ENCODE results near the gene PSTPIP1. TPM values are rescaled to one million over a fixed set of nuclear protein-coding genes. Genes with fewer than 3 reads are reported as not detected.

Gene PSTPIP1
- polyA plus RNA-seq, 2 of the 4 experiments (the other 2 are of a cell fraction): not detected

GRCh38 chr15:77035584-77035983 is 40.7 kb downstream of the PSTPIP1 start (continued):
- TF ChIP-seq HMGXB4 (CRISPR knock-in tag; IDR thresholded peaks at IDR 0.05; ENCODE audit: borderline replicate concordance) (no peak), KDM1A (IDR thresholded peaks at IDR 0.05; ENCODE audit: low read depth) (no peak), JUN (IDR thresholded peaks at IDR 0.05) (no peak), RFX5 (IDR thresholded peaks at IDR 0.05) (no peak), ELK1 (IDR thresholded peaks at IDR 0.05; ENCODE audit: low read depth, low read length) (no peak)

- 86% methylated on average over 13 of the region's 13 CpGs for WGBS (ENCODE audit: missing lambda C conversion rate)
- ATAC-seq (no peak), DNase-seq (ENCODE audit: low read depth in 1 of 2, low spot score in 1 of 2) (no peak), FAIRE-seq (no peak)
- Histone ChIP-seq H3K9me3 (peaks cover 8% of the 10 kb centered on the region; the same call in 2 of the 3 replicates), H3K27ac (no peak overlapping the region), H3K4me2 (no peak overlapping the region), H3K4me1 (no peaks in the 10 kb centered on the region), H3K4me3 (no peak overlapping the region)
- ChIA-PET POLR2A (no interaction called here), CTCF (interaction anchor here (0.7 to 7.4 kb wide), 15 partner anchors 9 to 507 kb away, joined by 3 to 76 read pairs (median 5); no protein-coding TSS in a partner anchor)
- no peak for TF ChIP-seq CHD2 (IDR thresholded peaks at IDR 0.05; ENCODE audit: low read length, partially characterized antibody)
- TF ChIP-seq FOSB (CRISPR knock-in tag; IDR thresholded peaks at IDR 0.05): no peak
- TF ChIP-seq SREBF2 (IDR thresholded peaks at IDR 0.05): no peak
- no peak for TF ChIP-seq POLR2AphosphoS2 (conservative IDR thresholded peaks at IDR 0.05; ENCODE audit: low read length)
- no peak for TF ChIP-seq EHF (CRISPR knock-in tag; IDR thresholded peaks at IDR 0.05)
- no peak for TF ChIP-seq MAX (IDR thresholded peaks at IDR 0.05)
- no peak for TF ChIP-seq EHMT2 (IDR thresholded peaks at IDR 0.05; ENCODE audit: low read depth)
- no peak for TF ChIP-seq JUNB (IDR thresholded peaks at IDR 0.05)
- no peak for TF ChIP-seq KDM1A (IDR thresholded peaks at IDR 0.05; ENCODE audit: low read depth)
- no peak for TF ChIP-seq CTCF (IDR thresholded peaks at IDR 0.05)
- TF ChIP-seq MAFK (IDR thresholded peaks at IDR 0.05; ENCODE audit: partially characterized antibody): no peak
- no peak for TF ChIP-seq BHLHE40 (IDR thresholded peaks at IDR 0.05; ENCODE audit: low read depth, low read length)
- no peak for TF ChIP-seq NFE2L2 (conservative IDR thresholded peaks at IDR 0.05; ENCODE audit: low read length)
- TF ChIP-seq HMGXB4 (CRISPR knock-in tag; IDR thresholded peaks at IDR 0.05; ENCODE audit: borderline replicate concordance): no peak
Measured at GRCh38 chr15:77035999-77036471, 41.1 kb downstream of the PSTPIP1 start.
